Cardiac fibroblast (primary cell): ENCODE results near the gene SNRPD3.
A peak's percentile ranks its signal among the peaks of the same experiment; 100 is the strongest.
"Not testable (repeated sequence)": the region's sequence is repeated elsewhere in the genome, so short reads cannot be mapped to it uniquely, and the experiment has no call there.

Experiments
- DNase-seq, 2 donors: peaks; one replicate each; pipeline versions ENCODE4 v3.0.0 to v3.0.0-alpha.2; 2010; ENCODE audit warnings: low read depth in 2 of 2
- H3K4me3 ChIP-seq, 2 donors: replicated peaks in 1 of 2; 1 replicate in 1 of 2; 2 replicates in 1 of 2; pipeline ENCODE4 v1.5.1; 2011; ENCODE audit warnings: low read depth in 2 of 2, low read length in 2 of 2, mild to moderate bottlenecking in 2 of 2, moderate library complexity in 1 of 2
- CTCF ChIP-seq: IDR thresholded peaks from one replicate; pipeline ENCODE4 v1.5.1; 2011; ENCODE audit warnings: low read depth, mild to moderate bottlenecking, low read length, inconsistent platforms

Gene SNRPD3

DNA sequence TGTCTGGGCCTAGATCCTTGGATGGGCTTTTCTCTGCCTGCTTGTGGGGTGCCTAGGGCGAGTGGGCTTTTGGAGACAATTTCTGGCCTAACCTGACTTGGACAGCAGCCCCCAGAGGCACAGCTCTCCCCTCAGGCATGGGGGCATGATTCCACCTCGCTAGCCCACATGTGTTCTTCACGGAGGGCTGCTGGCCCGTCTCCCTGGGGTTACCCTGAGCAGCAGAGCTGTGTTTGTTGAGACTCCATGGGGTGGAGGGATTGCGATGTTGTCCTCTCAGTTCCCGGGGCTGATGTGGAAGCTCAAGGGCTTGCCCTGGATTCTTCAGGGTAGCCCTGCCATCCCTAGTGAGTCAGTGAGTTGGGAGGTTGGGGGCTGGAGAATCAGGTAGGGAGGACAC is 39.4 kb downstream of the SNRPD3 start:
- TF ChIP-seq CTCF = no peak
- DNase-seq = no peak
- no peak overlapping the region for H3K4me3 ChIP-seq

GRCh38 chr22:24595863-24596262 is 40.1 kb downstream of the SNRPD3 start:
- TF ChIP-seq CTCF = no peak
- DNase-seq = no peak
- H3K4me3 ChIP-seq = no peak overlapping the region

- not testable (repeated sequence) for DNase-seq, H3K4me3 ChIP-seq
Measured at GRCh38 chr22:24597076-24597475, 41.3 kb downstream of the SNRPD3 start.

- no peak for TF ChIP-seq CTCF
- H3K4me3 ChIP-seq = no peak overlapping the region
- DNase-seq = no peak
Measured at GRCh38 chr22:24599514-24599913, 43.7 kb downstream of the SNRPD3 start.

DNA sequence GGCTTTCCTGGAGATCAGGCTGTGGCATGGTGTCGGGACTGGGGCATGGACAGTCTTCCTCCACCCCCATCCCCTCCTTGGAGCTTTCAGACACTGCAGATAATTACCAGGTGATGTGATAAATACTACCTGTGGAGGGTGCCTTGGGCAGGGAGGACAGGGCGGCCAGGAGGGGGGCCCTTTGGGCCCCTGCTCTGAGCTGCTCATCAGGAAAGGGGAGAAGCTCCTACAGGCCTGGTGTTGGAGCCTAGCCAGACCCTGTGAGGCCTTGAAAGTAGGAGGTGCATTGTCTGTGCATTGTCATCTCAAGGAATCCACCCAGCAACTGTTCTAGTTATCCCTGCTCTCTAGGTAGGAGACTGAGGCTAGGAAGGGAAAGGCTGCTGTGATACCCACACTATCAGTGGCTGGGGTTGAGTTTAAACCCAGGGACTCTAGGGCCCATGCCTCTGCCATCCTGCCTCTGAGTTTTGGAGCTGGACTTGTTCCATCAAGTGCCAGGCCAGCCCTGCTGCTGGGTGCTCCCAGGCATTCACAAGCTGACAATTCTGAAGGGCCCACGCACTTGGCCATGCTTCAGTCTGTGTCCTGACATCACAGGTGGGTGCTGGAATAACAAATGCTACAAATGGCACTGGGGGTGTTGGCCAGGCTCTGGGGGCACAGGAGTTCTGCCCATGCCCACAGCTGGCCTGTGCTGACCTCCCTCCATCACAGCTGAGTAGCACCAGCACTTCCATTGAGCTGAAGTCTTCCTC is 44.3 kb downstream of the SNRPD3 start:
- not testable (repeated sequence) for H3K4me3 ChIP-seq
- peak in 1 of 2 donors; percentile 24 for DNase-seq

DNA sequence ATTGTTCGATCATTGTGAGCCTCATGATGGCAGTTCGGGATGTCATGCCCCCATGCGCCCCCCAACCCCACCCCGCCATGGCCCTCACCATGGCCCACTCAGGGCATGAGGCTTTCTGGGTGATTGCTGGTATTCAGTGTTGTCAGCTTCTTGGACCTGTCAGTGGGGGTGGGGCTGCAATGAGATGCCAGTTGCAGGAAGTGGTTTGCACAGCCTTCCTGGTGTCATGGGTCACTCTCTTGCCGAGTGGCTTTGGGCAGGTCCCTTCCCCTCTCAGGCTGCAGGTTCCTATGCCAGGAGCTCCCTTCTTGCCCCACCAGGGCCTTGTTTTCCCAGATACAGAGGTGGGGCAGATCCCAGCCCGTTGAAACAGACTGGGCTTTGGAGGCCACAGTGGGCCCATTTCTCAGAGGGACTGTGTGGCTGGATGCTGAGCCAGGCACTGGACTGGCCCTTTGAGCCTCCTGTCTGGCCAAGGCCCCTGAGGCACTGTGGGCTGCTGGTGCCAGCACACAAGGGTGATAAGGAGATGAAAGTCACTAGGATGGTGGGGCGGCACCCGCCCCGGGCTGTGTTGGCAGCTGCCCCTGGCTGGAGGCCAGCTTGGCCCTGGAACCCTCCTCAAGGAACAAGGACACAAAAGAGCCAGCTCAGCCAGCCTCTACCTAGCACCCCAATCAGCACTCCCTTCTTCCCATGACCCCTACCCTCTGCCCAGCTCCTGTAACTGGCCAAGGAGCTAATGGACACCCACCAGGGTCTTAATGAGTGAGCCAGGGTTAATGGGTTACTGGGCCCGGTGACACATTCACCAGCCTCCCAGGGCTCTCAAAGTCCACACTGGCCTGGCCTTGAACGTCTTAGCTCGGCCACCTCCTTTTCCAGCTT is 45.7 kb downstream of the SNRPD3 start:
- DNase-seq = no peak
- no peak for TF ChIP-seq CTCF
- H3K4me3 ChIP-seq = no peak overlapping the region

- H3K4me3 ChIP-seq, DNase-seq: not testable (repeated sequence)
Measured at GRCh38 chr22:24602105-24602749, 46.4 kb downstream of the SNRPD3 start.

- H3K4me3 ChIP-seq, DNase-seq: not testable (repeated sequence)
Measured at GRCh38 chr22:24602847-24603769, 47.3 kb downstream of the SNRPD3 start, which contains the start of gene GGT1. Gene GGT1, plus strand, starts transcription at chr22:24603193. Its CDS starts 7,889 bp downstream, at chr22:24611082.

- DNase-seq, H3K4me3 ChIP-seq: not testable (repeated sequence)
Measured at GRCh38 chr22:24603770-24604629, 48.2 kb downstream of the SNRPD3 start.

- H3K4me3 ChIP-seq, DNase-seq: not testable (repeated sequence)
Measured at GRCh38 chr22:24606340-24606739, 50.5 kb downstream of the SNRPD3 start.

DNA sequence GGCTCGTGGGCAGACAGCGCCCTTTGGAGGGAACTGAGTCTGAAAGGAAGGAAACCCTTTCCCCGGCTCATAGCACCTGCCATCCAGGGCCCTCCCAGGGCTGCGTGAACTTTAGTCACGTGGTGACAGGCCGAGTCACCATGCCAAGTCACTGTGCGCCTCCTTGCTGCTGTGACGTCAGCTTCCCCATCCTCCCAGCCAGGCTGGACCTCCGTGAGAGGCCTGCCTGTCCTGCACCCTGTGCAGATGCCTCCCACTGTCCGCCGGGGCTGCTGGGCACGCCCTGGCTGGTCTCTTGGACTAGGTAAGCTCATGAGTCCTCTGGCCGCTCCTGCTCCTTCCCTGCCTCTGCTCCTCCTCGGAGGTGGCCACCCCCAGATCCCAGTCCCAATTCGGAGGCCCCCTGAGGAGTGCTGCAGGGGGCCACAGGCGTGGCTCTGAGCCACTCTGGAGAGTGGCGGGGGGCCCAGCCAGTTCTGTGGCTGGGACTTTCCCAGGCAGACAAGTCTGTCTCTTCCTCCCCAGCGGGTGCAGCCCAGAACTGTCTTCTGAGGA is 51.7 kb downstream of the SNRPD3 start:
- H3K4me3 ChIP-seq = not testable (repeated sequence)
- DNase-seq = peak in 1 of 2 donors; percentile 40
